HG02840 (cell line): Measurements from ENCODE around the gene PRMT6.
"Not testable (repeated sequence)": the region's sequence is repeated elsewhere in the genome, so short reads cannot be mapped to it uniquely, and the experiment has no call there.

Source experiments
- ATAC-seq: cut with Tn5 transposase; IDR thresholded peaks from one replicate; pipeline ENCODE4 v1.9.1; 2021; ENCODE audit warnings: mild to moderate bottlenecking, moderate library complexity, moderate number of reproducible peaks; ENCODE audit not compliant: unreplicated experiment, low FRiP score

PRMT6 gene

GRCh38 chr1:107056426-107057196, at the start of gene PRMT6:
TSS of gene PRMT6 (plus strand) at chr1:107056674. CDS start at chr1:107056716, 42 bp downstream.
- peak; percentile 93 for ATAC-seq

DNA sequence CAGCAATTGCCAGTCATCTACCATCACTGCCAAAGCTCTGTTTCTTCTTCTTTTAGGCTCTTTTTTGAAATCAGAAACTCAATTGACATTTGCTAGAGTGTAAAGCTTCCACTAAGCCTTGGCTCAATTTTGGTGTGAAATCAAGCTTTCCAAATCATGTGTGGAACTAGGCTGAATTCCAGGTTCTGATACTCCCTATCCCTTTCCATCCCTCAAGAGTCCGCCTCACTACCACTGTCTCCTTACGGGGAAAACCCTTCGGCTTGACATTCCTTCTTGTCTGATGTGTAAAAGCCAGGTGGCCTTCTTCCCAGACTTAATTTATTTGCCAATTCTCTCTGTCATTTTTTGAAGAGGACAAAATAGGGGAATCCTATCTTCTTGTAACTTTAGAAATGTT, 47.2 kb upstream of the PRMT6 start:
- ATAC-seq, result no peak

- ATAC-seq, result no peak
Measured at GRCh38 chr1:107010582-107010981, 45.9 kb upstream of the PRMT6 start.

GRCh38 chr1:107016376-107016978, 40.0 kb upstream of the PRMT6 start:
- ATAC-seq, result no peak

DNA sequence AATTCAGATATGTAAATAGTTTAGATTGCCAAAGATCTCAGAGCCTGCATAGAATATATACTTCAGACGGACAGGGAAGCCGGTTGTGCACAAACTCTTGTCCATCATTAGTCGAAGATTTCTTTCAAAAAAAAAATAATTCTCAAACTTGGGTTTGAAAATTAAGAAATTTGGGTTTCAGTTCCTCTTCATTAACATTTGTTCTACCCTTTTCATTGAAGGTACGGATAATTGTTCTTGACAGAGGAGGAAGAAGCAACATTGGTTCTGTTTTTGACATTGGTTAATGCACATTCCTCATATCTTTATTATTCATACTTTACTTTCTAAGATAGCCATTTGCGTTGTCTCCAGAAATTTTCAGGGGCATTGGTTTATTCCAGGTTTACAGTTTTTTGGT, 38.0 kb upstream of the PRMT6 start:
- ATAC-seq, result no peak

GRCh38 chr1:107019166-107019565, 37.3 kb upstream of the PRMT6 start:
- ATAC-seq, result no peak

DNA sequence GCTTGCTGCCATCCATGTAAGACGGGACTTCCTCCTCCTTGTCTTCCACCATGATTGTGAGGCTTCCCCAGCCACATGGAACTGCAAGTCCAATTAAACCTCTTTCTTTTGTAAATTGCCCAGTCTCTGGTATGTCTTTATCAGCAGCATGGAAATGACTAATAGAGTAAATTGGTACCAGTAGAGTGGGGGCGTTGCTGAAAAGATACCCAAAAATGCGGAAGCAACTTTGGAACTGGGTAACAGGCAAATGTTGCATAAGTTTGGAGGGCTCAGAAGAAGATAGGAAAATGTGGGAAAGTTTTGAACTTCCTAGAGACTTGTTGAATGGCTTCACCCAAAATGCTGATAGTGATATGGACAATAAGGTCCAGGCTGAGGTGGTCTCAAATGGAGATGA, 17.6 kb upstream of the PRMT6 start:
- not testable (repeated sequence) for ATAC-seq

- ATAC-seq, result not testable (repeated sequence)
Measured at GRCh38 chr1:107044310-107045220, 11.9 kb upstream of the PRMT6 start.

DNA sequence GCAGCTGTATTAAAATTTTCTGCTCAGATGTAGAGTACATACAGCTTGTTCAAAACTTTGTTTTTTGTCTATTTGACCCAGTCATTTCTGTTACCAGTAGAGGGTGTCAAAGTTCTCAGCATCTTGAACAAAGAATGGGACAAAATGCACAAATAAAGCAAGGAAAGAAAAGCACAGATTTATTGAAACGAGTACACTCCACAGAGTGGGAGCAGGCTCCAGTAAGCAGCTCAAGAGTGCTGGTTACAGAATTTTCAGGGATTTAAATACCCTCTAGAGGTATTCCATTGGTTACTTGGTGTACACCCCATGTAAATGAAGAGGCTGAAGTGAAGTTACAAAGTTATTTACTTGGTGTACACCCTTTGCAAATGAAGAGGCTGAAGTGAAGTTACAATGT, 8.9 kb upstream of the PRMT6 start:
- ATAC-seq, result no peak

DNA sequence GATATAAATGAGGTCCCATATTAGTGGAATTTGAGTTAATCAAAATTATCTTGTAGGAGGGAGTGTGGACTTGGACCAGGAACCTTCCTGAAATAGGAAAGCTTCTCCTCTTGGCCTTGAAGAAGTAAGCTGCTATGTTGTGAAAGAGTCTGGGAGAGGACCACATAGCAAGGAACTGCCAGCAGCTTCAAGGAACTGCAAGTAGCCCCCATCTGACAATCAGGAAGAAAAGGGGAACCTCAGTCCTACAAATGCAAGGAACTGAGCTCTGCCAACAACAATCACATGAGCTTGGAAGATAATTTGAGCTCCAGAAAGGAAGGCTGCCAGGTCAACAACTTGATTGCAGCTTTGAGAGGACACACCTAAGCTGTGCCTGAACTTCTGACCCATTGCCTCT, 8.2 kb upstream of the PRMT6 start:
- ATAC-seq, result no peak

DNA sequence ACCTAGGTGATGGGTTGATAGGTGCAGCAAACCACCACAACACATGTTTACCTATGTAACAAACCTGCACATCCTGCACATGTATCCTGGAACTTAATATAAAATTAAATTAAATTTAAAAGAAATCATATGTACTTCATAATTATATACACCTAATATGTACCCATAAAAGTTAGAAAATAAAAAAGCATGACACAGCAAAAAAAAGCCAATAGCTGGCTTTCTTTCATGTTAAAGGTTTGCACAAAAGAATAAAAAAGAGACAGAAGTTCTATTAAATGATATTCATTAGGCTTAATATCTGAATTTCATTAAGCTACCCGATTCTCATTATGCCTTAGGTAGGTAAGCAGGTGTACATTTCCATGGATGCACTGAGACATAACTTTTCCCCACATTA, 5.2 kb upstream of the PRMT6 start:
- no peak for ATAC-seq

GRCh38 chr1:107055919-107056425, 502 bp upstream of the PRMT6 start:
- not testable (repeated sequence) for ATAC-seq

GRCh38 chr1:107057197-107058133, 991 bp downstream of the PRMT6 start:
- peak; percentile 61 for ATAC-seq

GRCh38 chr1:107058245-107059032, 2.0 kb downstream of the PRMT6 start:
- ATAC-seq, result no peak

GRCh38 chr1:107061886-107062285, 5.4 kb downstream of the PRMT6 start:
- no peak for ATAC-seq

GRCh38 chr1:107073493-107073892, 17.0 kb downstream of the PRMT6 start:
- ATAC-seq, result no peak

- no peak for ATAC-seq
Measured at GRCh38 chr1:107076841-107077240, 20.4 kb downstream of the PRMT6 start.

DNA sequence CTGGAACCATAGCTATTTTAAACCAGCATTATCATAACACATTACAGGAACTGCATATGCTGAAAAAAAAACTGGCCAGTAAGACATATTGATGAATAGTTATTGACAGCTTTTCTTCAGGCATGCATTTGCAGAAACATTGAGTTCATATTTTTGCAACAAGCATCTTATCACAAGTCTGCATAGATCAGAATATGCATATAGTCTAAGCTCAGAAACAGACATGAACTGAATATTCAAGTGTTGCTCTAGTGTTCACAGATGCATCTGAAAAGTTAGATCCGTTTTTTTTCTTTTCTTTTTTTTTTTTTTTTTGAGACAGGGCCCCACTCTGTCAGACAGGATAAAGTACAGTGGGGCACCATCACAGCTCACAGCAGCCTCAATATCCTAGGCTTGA, 22.8 kb downstream of the PRMT6 start:
- ATAC-seq, result no peak

DNA sequence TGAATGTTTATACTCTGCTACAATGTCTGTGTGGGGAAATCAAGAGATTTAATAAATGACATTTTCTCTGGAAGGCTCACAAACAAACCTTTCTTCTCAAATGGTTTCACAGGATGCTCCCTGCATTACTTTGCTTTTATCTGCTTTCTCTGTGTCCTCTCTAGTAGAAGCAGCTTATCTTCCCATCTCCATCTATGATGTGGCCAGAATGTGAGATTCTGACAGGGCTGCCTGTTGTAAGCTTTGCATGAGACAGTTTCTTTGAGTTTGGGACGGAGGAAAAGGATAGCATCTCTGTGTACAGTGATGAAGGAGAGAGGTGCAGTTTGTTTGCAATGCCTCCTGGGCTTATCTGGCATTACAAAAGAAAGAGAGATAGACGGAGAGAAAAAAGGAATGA, 24.6 kb downstream of the PRMT6 start:
- ATAC-seq, result no peak
